DOHH2 (cell line): ENCODE data around the gene ZNF264.
"Not testable (repeated sequence)": the region's sequence is repeated elsewhere in the genome, so short reads cannot be mapped to it uniquely, and the experiment has no call there.

Experiments
- H3F3A ChIP-seq: fragments of 200-600 bp; sonication (generic), shearing (Covaris generic); 2 replicates; pipeline ENCODE4 v1.6.0; 2016; ENCODE audit warnings: antibody characterized with exemption, mild to moderate bottlenecking; ENCODE audit not compliant: control insufficient read depth, insufficient read depth
- H3K27ac ChIP-seq: fragments of 200-600 bp; sonication (generic); 2 replicates; pipeline ENCODE4 v1.5.1; 2014; ENCODE audit warnings: low read depth, mild to moderate bottlenecking, low read length, moderate library complexity
- H3K27me3 ChIP-seq: fragments of 200-600 bp; sonication (generic); 2 replicates; pipeline ENCODE4 v1.6.1; 2014; ENCODE audit warnings: mild to moderate bottlenecking, low read length, mixed read lengths; ENCODE audit not compliant: control insufficient read depth
- H3K36me3 ChIP-seq: fragments of 200-600 bp; sonication (generic); 2 replicates; pipeline ENCODE4 v1.6.1; 2014; ENCODE audit warnings: mild to moderate bottlenecking, low read length, moderate library complexity, mixed read lengths; ENCODE audit not compliant: control insufficient read depth
- H3K4me1 ChIP-seq: fragments of 200-600 bp; sonication (generic); 2 replicates; pipeline ENCODE4 v1.6.1; 2014; ENCODE audit warnings: mild to moderate bottlenecking, low read length, mixed read lengths; ENCODE audit not compliant: control insufficient read depth
- H3K4me2 ChIP-seq: fragments of 200-600 bp; sonication (generic); 2 replicates; pipeline ENCODE4 v1.6.0; 2014; ENCODE audit warnings: mild to moderate bottlenecking, low read length, moderate library complexity
- H3K4me3 ChIP-seq: fragments of 200-600 bp; sonication (generic); 2 replicates; pipeline ENCODE4 v1.5.1; 2014; ENCODE audit warnings: mild to moderate bottlenecking, low read length, mixed read lengths
- H3K79me2 ChIP-seq: fragments of 200-600 bp; sonication (generic); 2 replicates; pipeline ENCODE4 v1.6.1; 2014; ENCODE audit warnings: mild to moderate bottlenecking, low read length, mixed read lengths; ENCODE audit not compliant: control insufficient read depth
- H3K9me2 ChIP-seq: fragments of 200-600 bp; sonication (generic); replicated peaks from 2 replicates; pipeline ENCODE4 v1.6.1; 2014; ENCODE audit warnings: mild to moderate bottlenecking, low read length, mixed read lengths; ENCODE audit not compliant: control insufficient read depth
- H3K9me3 ChIP-seq: fragments of 200-600 bp; sonication (generic); 2 replicates; pipeline ENCODE4 v1.6.1; 2014; ENCODE audit warnings: antibody characterized with exemption, low read length, mixed read lengths; ENCODE audit not compliant: control insufficient read depth, insufficient read depth
- H4K20me1 ChIP-seq: fragments of 200-600 bp; sonication (generic); 2 replicates; pipeline ENCODE4 v1.6.0; 2014; ENCODE audit warnings: low read depth, mild to moderate bottlenecking, antibody characterized with exemption, low read length, moderate library complexity; ENCODE audit not compliant: control insufficient read depth, insufficient read depth
- EZH2phosphoT487 ChIP-seq: fragments of 200-600 bp; sonication (generic); IDR thresholded peaks from 2 replicates; pipeline ENCODE4 v1.6.1; 2017; ENCODE audit warnings: borderline replicate concordance, mild to moderate bottlenecking, antibody characterized with exemption, low read length, moderate library complexity, mixed read lengths
- TF ChIP-seq, protein P1 (sequence below): fragments of 200-600 bp; sonication (generic); IDR thresholded peaks from one replicate; pipeline ENCODE4 v1.5.1; 2014; ENCODE audit warnings: antibody characterized with exemption, mild to moderate bottlenecking, low read depth, low read length; ENCODE audit not compliant: poor library complexity, severe bottlenecking

ZNF264 gene

DNA sequence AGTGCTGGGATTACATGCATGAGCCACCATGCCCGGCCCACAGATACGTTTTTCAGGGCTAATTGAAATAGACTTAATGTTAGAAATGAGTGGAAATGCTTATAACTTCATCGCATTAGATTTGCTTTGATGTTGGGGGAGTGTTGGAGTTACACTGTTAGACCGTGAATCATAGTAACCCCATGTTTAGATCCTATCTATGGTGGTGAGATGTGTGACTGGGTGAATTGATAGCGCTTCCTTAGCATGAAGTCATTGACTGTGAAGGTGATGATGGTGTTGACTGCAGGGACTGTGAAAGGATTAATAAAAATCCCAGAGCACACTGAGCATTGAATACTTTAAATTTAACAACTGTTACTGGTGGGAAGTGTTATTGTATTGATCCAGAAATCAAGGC is 1.7 kb downstream of the ZNF264 start:
- Histone ChIP-seq H3K79me2 (no peaks in the 10 kb centered on the region), H3K9me2 (no peaks in the 10 kb centered on the region), H3K4me1 (peaks cover 12% of the 10 kb centered on the region), H3K36me3 (peaks cover 8% of the 10 kb centered on the region; the same call in 1 of the 2 replicates), H4K20me1 (no peaks in the 10 kb centered on the region), H3K9me3 (peaks cover 41% of the 10 kb centered on the region), H3K4me3 (no peak overlapping the region), H3K27me3 (no peaks in the 10 kb centered on the region), H3K4me2 (no peak overlapping the region), H3F3A (no peaks in the 10 kb centered on the region), H3K27ac (no peak overlapping the region)
- TF ChIP-seq, protein P1, sequence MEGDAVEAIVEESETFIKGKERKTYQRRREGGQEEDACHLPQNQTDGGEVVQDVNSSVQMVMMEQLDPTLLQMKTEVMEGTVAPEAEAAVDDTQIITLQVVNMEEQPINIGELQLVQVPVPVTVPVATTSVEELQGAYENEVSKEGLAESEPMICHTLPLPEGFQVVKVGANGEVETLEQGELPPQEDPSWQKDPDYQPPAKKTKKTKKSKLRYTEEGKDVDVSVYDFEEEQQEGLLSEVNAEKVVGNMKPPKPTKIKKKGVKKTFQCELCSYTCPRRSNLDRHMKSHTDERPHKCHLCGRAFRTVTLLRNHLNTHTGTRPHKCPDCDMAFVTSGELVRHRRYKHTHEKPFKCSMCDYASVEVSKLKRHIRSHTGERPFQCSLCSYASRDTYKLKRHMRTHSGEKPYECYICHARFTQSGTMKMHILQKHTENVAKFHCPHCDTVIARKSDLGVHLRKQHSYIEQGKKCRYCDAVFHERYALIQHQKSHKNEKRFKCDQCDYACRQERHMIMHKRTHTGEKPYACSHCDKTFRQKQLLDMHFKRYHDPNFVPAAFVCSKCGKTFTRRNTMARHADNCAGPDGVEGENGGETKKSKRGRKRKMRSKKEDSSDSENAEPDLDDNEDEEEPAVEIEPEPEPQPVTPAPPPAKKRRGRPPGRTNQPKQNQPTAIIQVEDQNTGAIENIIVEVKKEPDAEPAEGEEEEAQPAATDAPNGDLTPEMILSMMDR = no peak
- no peak for TF ChIP-seq EZH2phosphoT487

GRCh38 chr19:57197874-57198273 is 6.6 kb downstream of the ZNF264 start:
- not testable (repeated sequence) for H3K4me2 ChIP-seq, H3K79me2 ChIP-seq, H4K20me1 ChIP-seq, H3K36me3 ChIP-seq, H3K9me2 ChIP-seq, H3K9me3 ChIP-seq, H3K4me1 ChIP-seq, H3F3A ChIP-seq, H3K27me3 ChIP-seq, H3K27ac ChIP-seq, H3K4me3 ChIP-seq

DNA sequence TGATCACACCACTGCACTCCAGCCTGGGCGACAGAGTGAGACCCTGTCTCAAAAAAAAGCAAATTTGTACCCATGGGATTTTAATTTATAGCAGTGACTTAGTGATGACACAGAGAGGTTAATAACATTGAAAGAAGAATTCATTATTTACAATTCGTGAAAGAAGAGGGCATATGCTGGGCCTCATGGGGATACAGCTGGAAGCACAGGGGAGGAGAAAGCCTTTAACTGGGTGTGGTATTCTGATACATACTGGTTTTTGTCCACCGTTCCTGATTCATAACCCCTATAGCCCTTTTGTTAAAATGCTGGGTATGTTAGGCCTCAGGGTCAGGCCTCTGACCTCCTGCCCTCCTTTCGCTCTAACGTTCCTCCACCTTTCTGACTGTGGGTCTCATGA is 10.9 kb downstream of the ZNF264 start:
- no peaks in the 10 kb centered on the region for H3K4me1 ChIP-seq
- no peaks in the 10 kb centered on the region for H3K27me3 ChIP-seq
- no peaks in the 10 kb centered on the region for H3K9me3 ChIP-seq
- no peaks in the 10 kb centered on the region for H3K36me3 ChIP-seq
- no peak overlapping the region for H3K4me3 ChIP-seq
- H3F3A ChIP-seq = no peaks in the 10 kb centered on the region
- H3K27ac ChIP-seq = no peak overlapping the region
- H3K9me2 ChIP-seq = no peaks in the 10 kb centered on the region
- H4K20me1 ChIP-seq = no peaks in the 10 kb centered on the region
- H3K79me2 ChIP-seq = no peaks in the 10 kb centered on the region
- no peak overlapping the region for H3K4me2 ChIP-seq
- TF ChIP-seq, protein P1 = no peak
- no peak for TF ChIP-seq EZH2phosphoT487

- Histone ChIP-seq H3K4me1 (no peaks in the 10 kb centered on the region), H3K27ac (no peak overlapping the region), H3K9me3 (peaks cover 9% of the 10 kb centered on the region; the same call in 1 of the 2 replicates), H3K36me3 (no peaks in the 10 kb centered on the region), H3K79me2 (no peaks in the 10 kb centered on the region), H3F3A (no peaks in the 10 kb centered on the region), H3K27me3 (no peaks in the 10 kb centered on the region), H3K4me3 (no peak overlapping the region), H3K4me2 (no peak overlapping the region), H3K9me2 (no peaks in the 10 kb centered on the region), H4K20me1 (no peaks in the 10 kb centered on the region)
- TF ChIP-seq EZH2phosphoT487 = no peak
- TF ChIP-seq, protein P1 = no peak
Observed at GRCh38 chr19:57210381-57210780, 19.1 kb downstream of the ZNF264 start.
